Fibroblast of skin of right biceps (primary cell): Measurements from ENCODE around the gene IRF7.

Experiments
- DNase-seq: peaks from one replicate; pipeline ENCODE4 v3.0.0-alpha.2; 2013

Gene IRF7

DNA sequence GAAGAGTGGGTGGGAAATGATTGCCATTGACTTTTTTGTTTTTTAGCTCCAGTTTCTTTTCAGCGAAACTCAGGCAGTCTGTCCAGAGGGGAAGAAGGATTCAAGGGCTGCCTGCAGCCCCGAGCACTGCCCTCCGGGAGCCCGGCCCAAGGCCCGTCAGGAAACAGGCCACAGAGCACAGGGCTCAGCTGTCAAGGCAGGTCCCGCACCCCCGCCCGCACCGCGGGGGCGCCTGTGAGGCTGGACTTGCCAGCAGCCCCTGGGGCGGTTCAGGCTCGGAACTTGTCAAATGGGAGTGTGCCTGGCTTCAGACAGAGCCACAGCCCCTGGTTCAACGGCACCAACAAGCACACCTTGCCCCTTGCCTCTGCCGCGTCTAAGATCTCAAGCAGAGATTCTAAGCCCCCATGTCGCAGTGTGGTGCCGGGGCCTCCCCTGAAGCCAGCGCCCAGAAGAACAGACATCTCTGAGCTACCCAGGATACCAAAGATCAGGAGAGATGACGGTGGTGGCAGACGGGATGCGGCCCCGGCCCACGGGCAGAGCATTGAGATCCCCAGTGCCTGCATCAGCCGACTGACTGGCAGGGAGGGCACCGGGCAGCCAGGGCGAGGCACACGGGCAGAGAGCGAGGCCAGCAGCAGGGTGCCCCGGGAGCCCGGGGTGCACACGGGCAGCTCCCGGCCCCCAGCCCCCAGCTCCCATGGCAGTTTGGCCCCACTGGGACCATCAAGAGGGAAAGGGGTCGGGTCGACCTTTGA lies 8.6 kb downstream of the IRF7 start:
- DNase-seq, result no peak

DNA sequence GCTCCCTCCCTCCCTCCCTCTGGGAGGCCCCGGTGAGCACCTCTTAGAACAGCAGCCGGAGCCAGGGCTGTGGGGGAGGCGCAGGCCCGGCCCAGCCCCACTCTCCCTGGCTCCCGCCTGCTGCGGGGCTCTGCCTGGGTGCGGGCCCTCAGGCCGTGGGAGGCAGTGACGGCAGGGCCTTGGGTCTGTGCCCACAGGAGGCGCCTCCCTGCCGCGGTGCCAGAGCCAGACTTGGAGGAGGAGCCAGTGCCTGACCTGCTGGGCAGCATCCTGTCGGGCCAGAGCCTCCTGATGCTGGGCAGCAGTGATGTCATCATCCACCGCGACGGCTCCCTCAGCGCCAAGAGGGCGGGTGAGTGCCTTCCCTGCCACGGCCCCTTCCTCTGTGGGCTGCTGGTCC lies 9.5 kb downstream of the IRF7 start:
- DNase-seq, result no peak

DNA sequence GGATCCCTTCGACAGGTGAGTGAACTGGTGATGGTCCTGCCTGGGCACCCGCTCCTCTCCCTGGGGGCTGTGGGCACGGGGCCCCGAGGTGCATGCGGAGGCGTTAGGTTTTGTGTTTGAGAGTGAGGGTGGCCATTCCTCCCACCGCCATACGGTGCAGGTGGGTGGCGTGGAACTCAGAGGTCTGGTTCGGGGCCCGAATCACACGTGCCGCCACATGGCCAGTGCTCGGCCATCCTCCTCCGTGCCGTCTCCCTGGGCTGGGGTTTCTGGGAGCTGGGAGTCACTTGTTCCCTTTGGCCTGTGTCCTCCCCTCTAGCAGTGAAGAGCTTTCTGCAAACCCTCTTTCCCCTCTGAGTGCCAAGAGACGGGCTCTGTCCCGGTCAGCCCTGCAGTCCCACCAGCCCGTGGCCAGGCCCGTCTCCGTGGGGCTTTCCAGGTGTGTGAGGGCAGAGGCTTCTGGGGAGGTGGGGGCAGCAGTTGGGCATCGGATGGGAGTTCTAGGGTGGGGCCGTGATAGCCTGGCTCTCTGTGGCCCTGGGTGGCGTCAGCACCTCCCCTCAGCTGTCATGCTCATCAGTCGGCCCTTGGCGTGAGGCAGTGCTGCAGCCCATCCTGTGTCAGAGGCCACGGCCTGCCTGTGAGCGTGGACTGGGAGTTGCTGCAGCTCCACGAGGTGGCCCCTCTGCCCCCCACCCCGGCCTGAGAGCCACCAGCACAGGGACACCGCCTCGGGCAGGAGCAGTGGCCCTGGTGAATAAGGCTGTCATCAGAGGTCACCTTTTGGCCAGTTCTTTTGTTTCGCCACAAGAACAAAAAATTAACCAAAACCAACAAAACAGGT lies 10.2 kb downstream of the IRF7 start:
- DNase-seq, result no peak

DNA sequence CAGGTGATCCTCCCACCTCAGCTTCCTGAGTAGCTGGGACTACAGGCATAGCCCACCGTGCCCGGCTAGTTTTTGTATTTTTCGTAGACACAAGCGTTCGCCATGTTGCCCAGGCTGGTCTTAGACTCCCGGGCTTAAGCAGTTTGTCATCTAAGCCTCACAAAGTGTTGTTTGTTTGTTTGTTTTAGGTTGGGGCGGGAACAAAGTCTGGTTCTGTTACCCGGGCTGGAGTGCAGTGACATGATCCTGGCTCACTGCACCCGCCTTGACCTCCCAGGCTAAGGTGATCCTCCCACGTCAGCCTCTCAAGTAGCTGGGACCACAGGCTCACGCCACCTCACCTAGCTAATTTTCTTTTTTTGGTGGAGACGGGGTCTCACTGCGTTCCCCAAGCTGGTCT lies 12.6 kb downstream of the IRF7 start:
- DNase-seq, result no peak

DNA sequence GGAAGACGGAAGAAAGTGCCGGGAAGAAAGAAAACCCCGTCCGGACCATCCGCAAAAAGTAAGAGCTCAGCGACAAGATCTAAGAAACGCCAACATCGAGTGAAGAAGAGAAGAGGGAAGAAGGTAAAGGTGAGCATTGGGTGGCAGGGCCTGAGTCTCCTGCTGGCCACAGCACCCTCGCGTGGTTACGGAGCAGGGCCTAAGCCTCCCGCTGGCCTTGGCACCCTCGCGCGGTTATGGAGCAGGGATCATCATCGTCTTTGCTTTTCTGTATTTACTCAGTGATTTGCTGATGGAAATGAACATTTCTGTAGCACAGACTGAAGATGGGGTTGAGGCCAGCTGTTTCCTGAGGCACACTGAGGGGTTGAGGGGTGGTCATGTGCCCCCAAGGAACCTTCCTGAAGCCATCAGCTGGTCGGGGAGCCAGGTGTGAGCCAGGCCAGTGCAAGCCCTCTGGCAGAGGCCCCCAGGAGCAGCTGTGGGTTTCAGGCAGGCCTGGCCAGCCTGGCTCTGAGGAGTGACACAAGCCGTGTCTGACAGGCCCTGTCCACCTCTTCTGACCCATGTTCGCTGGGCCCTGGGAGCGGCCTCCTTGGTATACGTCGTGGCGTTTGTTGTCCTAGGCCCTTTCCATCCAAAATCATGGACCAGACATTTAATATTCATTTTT lies 14.0 kb downstream of the IRF7 start:
- no peak for DNase-seq

DNA sequence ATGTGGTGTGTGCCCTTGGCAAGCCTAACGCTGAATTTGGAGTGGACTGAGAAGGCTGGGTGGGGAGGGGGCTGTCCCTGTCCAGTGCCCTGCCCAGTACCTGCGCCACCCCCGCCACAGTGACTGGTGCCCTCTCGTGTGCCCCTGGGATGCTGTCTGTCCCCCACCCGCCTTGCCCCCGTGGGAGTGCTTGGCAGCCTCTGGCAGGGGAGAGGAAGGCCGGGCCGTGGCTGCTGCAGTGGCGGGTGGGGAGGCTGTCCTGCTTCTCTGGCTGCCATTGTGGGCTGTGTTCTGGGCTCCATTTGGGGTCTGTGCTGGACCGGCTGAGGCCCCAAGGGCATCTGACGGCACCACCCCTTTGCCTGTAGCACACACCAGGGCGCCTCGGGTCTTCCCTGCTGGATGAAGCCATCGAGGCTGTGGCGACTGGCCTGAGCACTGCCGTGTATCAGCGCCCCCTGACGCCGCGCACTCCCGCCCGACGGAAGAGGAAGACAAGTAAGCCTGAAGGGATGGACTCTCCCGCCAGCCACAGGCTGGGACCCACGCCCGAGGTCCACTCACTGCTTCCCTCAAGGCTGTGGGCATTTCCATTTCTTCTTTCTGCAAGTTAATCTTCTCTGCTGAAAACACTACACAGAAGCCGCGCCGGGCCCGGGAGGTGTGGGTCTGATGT lies 17.6 kb downstream of the IRF7 start:
- DNase-seq, result no peak

DNA sequence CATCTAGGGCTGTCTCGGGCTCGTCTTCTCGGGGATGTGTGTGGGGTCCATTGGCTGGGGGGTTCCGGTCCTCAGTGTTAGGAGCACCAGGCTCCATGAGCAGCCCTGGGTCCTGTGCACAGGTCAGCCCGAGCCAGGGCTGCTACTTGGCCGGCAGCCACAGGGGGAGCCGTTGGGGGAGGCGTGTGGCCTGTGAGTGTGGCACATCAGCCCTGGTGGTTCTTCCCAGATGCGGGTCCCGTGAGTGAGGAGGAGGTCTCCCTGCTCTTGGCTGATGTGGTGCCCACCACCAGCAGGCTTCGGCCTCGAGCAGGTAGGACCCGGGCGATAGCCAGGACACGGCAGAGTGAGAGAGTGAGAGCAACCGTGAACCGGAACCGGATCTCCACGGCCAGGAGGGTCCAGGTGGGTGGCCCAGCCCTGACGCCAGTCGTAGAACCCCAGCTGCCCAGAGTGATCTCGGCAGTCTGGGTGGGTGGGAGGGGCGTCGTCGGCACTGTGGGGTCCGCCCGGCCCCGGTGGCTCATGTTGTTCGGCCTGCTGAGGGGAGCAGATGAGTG lies 18.5 kb downstream of the IRF7 start:
- no peak for DNase-seq

DNA sequence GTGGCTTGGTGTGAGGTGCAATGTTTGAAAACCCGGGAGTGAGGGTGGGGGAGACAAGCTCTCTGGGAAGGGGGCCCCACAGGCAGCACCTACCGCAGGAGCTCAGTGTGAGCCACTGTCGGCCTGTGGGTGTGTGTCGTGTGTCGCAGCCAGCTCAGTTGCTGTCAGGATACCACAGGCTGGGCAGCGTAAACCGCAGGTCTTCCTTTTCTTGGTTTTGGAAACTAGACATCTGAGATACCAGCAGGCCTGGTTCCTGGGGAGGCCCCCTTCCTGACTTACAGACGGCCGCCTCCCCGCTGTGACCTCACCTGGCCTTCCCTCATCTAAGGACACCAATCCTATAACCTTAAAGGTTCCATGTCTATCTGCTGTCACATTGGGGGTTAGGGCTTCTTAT lies 19.4 kb downstream of the IRF7 start:
- no peak for DNase-seq

DNA sequence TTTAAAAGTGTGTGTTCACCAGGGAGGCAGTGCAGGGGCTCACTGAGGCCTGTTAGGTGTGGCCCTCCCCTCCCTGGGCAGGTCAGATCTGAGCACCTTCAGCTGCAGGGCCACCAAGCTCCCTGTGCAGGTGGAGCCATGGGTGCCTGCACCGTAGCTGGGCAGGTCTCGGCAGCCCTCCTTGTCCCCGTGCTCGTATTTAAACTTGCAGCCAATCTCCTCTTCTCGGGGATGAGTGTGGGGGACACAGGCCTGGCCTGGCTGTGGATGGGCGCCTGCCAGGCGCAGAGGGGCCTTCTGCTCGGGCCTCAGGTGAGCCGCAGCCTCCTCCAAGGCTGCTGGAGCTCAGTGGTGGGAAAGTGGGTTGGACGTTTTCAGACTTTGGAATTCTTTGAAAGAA lies 20.4 kb downstream of the IRF7 start:
- no peak for DNase-seq

DNA sequence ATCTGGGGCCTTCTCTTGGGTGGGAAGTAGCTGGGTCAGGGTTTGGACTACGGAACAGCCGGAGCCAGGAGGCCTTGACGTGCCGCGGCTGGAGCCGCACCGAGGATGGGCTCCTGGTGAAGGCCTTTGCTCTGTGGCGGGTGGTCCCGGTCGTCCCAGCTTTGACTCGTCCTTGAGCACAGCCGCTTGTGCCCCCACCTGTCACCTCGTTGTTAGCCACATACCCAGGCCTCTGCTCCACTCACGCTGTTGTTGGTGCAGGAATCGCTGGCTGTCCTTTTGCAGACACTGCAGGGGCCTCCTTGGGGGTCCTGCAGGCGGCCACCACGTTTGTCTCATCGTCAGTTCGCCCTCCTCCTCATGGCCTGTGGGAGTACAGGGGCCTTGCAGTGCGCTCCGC lies 22.4 kb downstream of the IRF7 start:
- no peak for DNase-seq

DNA sequence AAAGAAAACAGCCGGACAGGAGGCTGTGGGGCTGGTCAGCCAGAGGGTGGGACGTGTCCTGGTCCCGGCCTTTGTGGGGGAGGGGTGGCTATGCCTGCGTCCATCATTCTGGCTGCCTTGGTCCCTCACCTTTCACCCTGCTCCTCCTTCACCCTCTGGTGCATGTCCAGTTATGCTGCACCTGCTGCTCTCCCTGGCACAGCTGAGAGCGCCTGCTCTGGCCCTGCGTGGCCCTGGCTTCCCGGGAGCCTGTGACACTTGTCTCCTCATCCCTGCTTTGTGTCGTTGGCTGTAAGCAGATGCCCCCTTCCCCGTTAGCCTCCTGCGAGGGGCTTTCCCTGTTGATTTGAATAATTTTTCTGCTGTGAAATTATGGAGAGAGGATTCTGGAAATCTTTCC lies 22.8 kb downstream of the IRF7 start:
- DNase-seq, result no peak

DNA sequence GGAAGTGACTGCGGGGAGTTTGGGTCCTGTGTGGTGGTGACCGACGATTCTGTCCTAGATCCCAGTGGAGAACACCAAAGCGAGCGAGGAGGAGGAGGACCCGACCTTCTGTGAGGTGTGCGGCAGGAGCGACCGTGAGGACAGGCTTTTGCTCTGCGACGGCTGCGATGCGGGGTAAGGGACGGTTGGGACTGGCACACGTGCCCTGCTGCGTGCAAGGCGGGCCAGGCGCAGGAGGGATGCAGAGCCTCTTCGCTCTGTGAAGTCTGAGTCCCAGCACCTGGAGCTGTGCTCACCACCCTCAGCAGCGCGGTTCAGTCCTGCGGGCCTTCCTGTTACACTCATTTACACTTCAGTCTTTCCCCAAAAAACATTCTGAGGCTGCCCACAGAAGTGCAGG lies 23.2 kb downstream of the IRF7 start:
- no peak for DNase-seq

DNA sequence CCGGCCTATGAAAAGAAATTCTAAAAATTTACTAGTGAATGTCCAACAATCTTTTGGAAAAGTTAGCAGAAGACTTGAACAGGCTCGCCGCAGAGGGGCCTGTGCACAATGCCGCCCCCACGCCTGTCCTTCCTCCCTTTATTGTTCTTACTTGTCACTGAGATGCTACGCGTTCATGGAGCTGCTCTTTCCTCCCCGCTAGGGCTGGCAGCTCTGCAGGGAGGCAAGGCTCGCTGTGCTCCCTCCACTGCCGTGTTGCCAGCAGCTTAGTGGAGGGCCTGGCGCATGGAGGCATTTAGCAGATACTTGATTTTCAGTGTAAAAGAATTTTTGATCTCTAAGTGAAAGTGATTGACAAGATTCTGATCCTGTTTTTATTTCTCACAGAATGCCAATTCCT lies 24.8 kb downstream of the IRF7 start:
- DNase-seq, result no peak

DNA sequence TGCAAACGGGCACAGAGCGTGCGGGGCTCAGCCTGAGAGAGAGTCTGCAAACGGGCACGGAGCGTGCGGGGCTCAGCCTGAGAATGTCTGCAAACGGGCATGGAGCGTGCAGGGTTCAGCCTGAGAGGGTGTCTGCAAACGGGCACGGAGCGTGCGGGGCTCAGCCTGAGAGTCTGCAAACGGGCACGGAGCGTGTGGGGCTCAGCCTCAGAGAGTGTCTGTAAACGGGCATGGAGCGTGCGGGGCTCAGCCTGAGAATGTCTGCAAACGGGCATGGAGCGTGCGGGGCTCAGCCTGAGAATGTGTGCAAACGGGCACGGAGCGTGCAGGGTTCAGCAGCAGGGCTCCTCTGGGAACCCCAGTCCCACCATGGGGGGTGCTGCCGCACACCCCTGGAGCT lies 26.0 kb downstream of the IRF7 start:
- no peak for DNase-seq

DNA sequence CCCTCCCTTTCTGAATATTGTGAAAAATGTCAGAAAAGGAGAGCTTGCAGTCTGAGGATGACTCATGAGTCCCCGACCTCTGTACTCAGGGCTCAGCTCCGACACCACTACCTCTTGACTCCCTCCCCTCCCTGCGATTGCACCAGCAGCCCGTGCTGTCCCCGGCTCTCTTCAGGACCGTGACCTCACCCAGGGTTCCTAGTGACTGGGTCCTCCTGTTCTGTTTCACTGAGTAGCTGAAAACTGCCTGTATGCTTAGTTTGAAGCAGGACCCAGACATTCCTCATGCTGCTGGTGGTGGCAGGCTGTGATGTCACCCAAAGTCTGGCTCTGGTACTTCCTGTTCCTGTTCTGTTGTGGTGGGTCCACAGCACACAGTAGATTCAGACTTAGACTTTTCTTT lies 27.8 kb downstream of the IRF7 start:
- peak; percentile 20 for DNase-seq

DNA sequence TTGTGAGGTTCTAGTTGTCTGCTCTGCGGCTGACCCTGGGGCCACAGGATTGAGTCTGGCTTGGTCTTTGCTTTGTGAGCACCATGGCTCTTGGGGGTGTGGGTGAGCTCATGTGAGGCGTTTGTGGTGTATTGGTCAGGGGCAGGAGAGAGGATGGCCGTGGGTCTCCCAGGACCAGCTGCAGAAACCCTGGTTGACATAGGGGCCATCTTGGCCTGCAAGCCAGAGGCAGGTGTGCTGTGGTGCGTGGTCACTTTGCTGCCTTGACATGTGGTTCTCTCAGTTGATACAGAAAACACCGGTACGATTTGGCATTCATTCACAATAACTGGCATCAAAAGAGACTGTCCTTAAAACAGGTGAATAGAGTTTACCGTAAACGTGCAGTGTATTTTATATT lies 28.2 kb downstream of the IRF7 start:
- no peak for DNase-seq

DNA sequence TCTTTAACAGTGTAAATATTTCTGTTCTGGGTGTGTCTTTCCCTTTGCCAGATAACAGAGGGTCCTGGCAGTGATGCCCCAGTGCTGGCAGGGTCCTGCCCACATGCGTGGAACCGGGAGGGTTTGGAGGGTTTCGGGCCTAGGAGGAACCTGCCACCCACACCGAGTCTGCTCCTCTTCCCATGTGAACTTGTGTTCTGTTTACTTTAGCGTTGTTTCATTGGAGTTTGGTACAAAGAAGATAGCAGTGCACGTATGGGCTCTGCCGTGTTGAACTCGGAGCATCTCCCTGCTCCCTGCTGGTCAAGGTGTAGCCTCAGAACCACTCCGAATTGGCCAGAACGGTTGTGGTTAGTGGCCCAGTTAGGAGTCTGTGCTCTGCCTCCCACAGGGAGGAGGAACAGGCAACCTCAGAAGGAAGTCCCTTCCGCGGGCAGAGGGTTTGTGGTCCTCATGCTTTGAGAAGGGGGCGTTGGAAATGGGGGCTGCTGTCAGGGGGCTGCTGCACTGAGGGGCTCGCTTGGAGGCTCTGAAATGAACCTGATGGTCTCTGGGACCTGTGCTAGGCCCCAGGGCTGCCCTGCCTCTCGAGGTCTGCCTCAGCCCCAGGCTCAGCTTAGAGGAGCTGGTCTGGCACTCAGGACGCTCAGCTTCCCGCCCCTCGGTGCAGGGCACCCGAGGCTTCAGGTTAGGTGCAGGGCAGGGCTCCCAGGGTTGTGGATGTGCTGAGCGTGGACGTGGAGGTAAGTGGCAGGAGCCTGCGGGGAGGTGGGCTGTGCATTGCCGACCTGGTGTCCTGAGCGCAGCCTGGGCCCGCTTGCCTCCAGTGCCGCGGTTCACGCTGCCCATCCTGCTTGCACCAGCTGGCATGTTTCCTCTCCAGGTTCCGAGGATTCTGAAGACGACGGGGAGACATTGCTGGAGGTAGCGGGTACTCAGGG lies 29.1 kb downstream of the IRF7 start:
- DNase-seq, result no peak

DNA sequence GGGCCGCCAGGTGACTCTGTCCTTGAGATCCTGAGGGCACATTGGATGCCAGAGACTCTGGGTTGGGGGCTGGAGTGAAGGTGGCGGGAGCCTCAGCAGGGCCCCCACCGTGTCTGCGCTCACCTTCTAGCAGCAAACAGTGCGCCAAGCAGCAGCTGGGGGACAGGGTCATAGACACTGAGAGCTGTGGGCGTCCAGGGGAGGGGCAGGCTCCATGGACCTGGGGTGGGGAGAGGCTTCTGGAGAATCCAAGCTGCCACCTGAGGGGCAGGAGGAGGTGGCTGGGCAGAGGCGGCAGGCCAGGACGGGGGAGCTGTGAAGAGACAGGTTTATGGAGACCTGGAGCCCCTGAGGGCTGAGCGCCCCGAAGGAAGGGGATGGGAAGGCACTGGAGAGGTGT lies 31.5 kb downstream of the IRF7 start:
- no peak for DNase-seq

DNA sequence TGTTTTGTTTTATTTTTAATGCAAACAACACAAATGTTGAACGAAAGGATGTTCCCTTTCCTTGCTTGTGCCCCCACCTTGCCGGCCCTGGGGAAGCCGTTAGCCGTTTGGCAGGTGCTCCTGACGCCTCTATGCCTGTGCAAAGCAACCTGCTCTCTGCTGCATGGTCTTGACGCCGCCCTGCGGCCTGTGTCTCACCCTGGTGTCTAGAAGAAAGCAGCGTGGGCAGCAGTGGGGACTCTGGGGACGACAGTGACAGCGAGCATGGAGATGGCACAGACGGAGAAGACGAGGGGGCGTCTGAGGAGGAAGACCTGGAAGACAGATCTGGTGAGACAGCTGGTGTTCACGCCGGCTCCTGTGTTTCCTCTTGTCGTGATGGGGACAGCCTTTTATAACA lies 34.0 kb downstream of the IRF7 start:
- DNase-seq, result no peak

DNA sequence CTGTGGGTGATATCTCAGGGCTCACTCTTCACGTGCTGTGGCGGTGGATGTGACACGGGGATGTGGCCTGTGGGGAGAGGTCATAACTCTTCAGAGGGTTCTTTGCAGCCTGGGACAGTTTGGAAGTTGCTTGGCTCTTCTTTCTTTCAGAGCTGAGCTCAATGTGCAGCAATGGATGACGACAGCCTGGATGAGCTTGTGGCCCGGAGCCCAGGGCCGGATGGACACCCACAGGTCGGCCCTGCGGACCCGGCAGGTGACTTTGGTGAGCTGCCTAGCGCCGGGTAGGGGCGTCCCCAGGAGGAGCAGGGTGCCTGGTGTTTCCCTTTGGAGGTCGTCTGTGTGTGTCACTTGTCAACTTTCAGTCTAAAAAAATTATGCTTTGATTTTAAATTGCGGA lies 34.4 kb downstream of the IRF7 start:
- no peak for DNase-seq

DNA sequence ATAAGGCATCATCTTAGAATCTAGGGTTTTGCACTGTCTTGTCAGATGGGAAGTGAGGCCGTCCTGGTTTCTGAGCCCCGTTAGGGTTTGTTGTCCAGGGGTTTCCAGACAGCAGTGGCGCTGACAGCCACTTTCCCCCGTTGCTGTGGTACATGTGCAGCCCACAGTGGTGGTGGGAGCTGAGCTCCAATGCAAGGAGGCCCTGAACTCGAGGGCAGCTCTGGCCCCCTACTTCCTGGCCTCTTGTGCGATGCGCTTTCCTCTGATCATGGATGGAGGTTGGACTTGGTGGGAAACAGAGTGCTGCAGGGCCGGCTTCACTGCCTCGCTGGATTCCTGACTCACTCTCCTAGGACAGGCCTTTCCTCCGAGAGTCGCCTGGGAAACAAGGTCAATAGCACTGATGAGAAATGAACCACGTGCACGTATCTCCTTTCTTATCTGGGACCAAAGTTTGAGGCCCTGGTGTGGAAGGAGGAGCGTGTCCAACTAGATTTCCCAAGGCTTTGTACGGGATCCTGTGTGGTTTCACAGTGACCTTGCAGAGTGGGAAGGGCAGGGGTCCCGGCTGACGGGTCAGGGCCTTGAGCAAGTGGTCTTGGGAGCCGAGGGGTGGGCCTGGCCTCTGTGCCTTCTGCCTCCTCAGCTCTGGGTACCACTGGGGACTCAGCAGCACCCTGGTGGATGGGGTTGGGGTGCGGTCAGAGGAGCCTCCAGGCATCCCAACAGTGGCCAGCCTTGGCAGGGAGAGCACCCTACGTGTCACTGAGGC lies 35.7 kb downstream of the IRF7 start:
- no peak for DNase-seq
